GM12878 (cell line): ENCODE data around the gene TRERF1. TPM values are rescaled to one million over a fixed set of nuclear protein-coding genes. Genes with fewer than 3 reads are reported as not detected.

ENCODE experiments used
- ATAC-seq: fragments of 200-7000 bp; cut with Tn5 transposase; 3 replicates; pipeline ENCODE4 v1.9.1; 2020; ENCODE audit warnings: mild to moderate bottlenecking, moderate library complexity
- BruUV-seq: library from RNA; stranded (reverse); fragments of 400-500 nt; replicated peaks from 2 replicates; lab custom pipeline; 2021; lab: Mats Ljungman, UMichigan
- CTCF ChIA-PET: fragments of 300-600 bp; sonication (Branson Sonifier 250); formaldehyde crosslinking; extraction: SDS; loops from one replicate; lab custom pipeline; 2021; ENCODE audit warnings: inconsistent platforms; lab: Yijun Ruan, JAX
- POLR2A ChIA-PET: fragments of 350-600 bp; formaldehyde crosslinking; extraction: SDS; loops from one replicate; lab custom pipeline; 2021; ENCODE audit warnings: inconsistent platforms; lab: Charles Lee
- RAD21 ChIA-PET: fragments of 300-600 bp; sonication (Branson Sonifier 250); formaldehyde crosslinking; loops from one replicate; lab custom pipeline; 2023; ENCODE audit warnings: antibody characterized with exemption; ENCODE audit not compliant: unreplicated experiment; lab: Charles Lee
- SMC1A ChIA-PET: fragments of 300-600 bp; sonication (Branson Sonifier 250); formaldehyde crosslinking; loops from one replicate; lab custom pipeline; 2023; ENCODE audit not compliant: unreplicated experiment, uncharacterized antibody; lab: Charles Lee
- DNase-seq: peaks from one replicate; pipeline ENCODE4 v3.0.0-alpha.2; 2011; ENCODE audit warnings: low read depth, low spot score
- FAIRE-seq: peaks from 3 replicates; lab custom pipeline; 2011; peaks lifted over from hg19 to GRCh38; lab: Jason Lieb, UNC
- H2AFZ ChIP-seq: 2 replicates; pipeline ENCODE4 v1.6.0; 2011; ENCODE audit warnings: low read depth, low read length, control low read depth; ENCODE audit not compliant: control insufficient read depth
- H3K27ac ChIP-seq: 2 replicates; pipeline ENCODE4 v1.5.1; 2011; ENCODE audit warnings: control low read depth; ENCODE audit not compliant: control insufficient read depth, insufficient read depth
- H3K27me3 ChIP-seq, 2 experiments: replicated peaks in 1 of 2; 2 replicates each; pipeline versions ENCODE4 v1.6.0 to v1.6.1; 2011; ENCODE audit warnings: low read length in 1 of 2; ENCODE audit not compliant: control insufficient read depth in 2 of 2, insufficient read depth in 2 of 2
- H3K36me3 ChIP-seq, 2 experiments: 2 replicates each; pipeline ENCODE4 v1.5.1; 2011; ENCODE audit warnings: low read length in 1 of 2; ENCODE audit not compliant: control insufficient read depth in 2 of 2, insufficient read depth in 2 of 2
- H3K4me1 ChIP-seq: 2 replicates; pipeline ENCODE4 v1.6.1; 2011; ENCODE audit warnings: mild to moderate bottlenecking, low read length, moderate library complexity, mixed read lengths; ENCODE audit not compliant: control insufficient read depth, insufficient read depth
- H3K4me2 ChIP-seq: 2 replicates; pipeline ENCODE4 v1.6.0; 2011; ENCODE audit warnings: control low read depth; ENCODE audit not compliant: control insufficient read depth, insufficient read depth
- H3K4me3 ChIP-seq: fragments of 200-600 bp; sonication (generic); 2 replicates; pipeline ENCODE4 v1.5.1; 2016
- H3K79me2 ChIP-seq: 2 replicates; pipeline ENCODE4 v1.6.0; 2011; ENCODE audit warnings: low read length; ENCODE audit not compliant: control insufficient read depth, insufficient read depth
- H3K9ac ChIP-seq: 2 replicates; pipeline ENCODE4 v1.8.0; 2011; ENCODE audit warnings: low read length, control low read depth, mixed read lengths; ENCODE audit not compliant: control insufficient read depth, insufficient read depth
- H3K9me3 ChIP-seq: replicated peaks from 3 replicates; pipeline ENCODE4 v1.5.1; 2011; ENCODE audit warnings: mild to moderate bottlenecking, low read length; ENCODE audit not compliant: control insufficient read depth, insufficient read depth
- H4K20me1 ChIP-seq: 2 replicates; pipeline ENCODE4 v1.6.0; 2011; ENCODE audit not compliant: control insufficient read depth, insufficient read depth
- RB1 ChIP-seq: fragments of 450-650 bp; formaldehyde crosslinking; IDR thresholded peaks from 2 replicates; pipeline ENCODE4 v1.6.1; 2017; ENCODE audit warnings: mild to moderate bottlenecking, borderline replicate concordance
- RUNX3 ChIP-seq: IDR thresholded peaks from 2 replicates; pipeline ENCODE4 v1.6.1; 2012; ENCODE audit warnings: low read length, inconsistent platforms
- SMAD1 ChIP-seq: fragments of 450-650 bp; IDR thresholded peaks from 2 replicates; pipeline ENCODE4 v1.6.1; 2018; ENCODE audit warnings: mild to moderate bottlenecking, low read depth; ENCODE audit not compliant: partially characterized antibody
- TARDBP ChIP-seq: IDR thresholded peaks from 2 replicates; pipeline ENCODE4 v1.6.1; 2016; ENCODE audit warnings: borderline replicate concordance
- WGBS: methylation state at CpG from one replicate; pipeline ENCODE4 v1.1.6; 2016; ENCODE audit warnings: low lambda C conversion rate; ENCODE audit not compliant: insufficient replicate concordance, insufficient coverage; ENCODE audit errors: missing lambda C conversion rate; 5-methylcytosine and 5-hydroxymethylcytosine counted together
- in situ Hi-C: fragments of 300-500 bp; cut with MboI; formaldehyde crosslinking; loops from 9 replicates; pipeline ENCODE4 v1.14.3; 2018; ENCODE audit warnings: mixed read lengths
- intact Hi-C: fragments of 100-400 bp; cut with micrococcal nuclease; formaldehyde crosslinking; loops from one replicate; pipeline ENCODE4 v1.14.2; 2022; ENCODE audit not compliant: unreplicated experiment
- polyA plus RNA-seq, 11 experiments: library from polyadenylated mRNA; depleted of rRNA in 4 of 11; unstranded in 6 of 11; stranded (reverse) in 5 of 11; fragments of >200 nt; fragmentation: Nextera tagmentation in 4 of 11; fragmentation: Illumina TruSeq in 1 of 11; extraction: Ambion mirVana in 4 of 11; extraction: Trizol in 1 of 11; gene quantifications; 1 replicate in 1 of 11; 2 replicates in 10 of 11; pipeline versions ENCODE4 v1.2.1 to v1.2.3, GENCODE V29; 2011 to 2016; ENCODE audit warnings: inconsistent platforms in 2 of 11, missing spikeins in 2 of 11, low read depth in 1 of 11
- total RNA-seq, 4 experiments: library from RNA; depleted of rRNA in 3 of 4; stranded (reverse); fragments of >200 nt in 3 of 4; fragmentation: Illumina TruSeq in 1 of 4; extraction: Trizol in 1 of 4; gene quantifications; 2 replicates each; pipeline versions ENCODE4 v1.2.1 to v1.2.3, GENCODE V29; 2013 to 2021
- TF ChIP-seq, protein P1 (sequence below): IDR thresholded peaks from 2 replicates; pipeline ENCODE4 v1.6.1; 2011; ENCODE audit warnings: borderline replicate concordance, low read depth, mild to moderate bottlenecking, moderate library complexity, low read length; ENCODE audit not compliant: insufficient read depth, poor library complexity, severe bottlenecking
- TF ChIP-seq, protein P2 (sequence below): fragments of 450-650 bp; IDR thresholded peaks from 2 replicates; pipeline ENCODE4 v1.6.1; 2017; ENCODE audit warnings: mild to moderate bottlenecking, moderate library complexity

TRERF1 gene
- total and polyA plus RNA-seq, 10 of the 15 experiments (the other 5 are each of a cell fraction or from before 2014, with no cell fraction given) = 2.2 to 19.4 (median 7.2) TPM

GRCh38 chr6:42226161-42226611 lies 225.5 kb downstream of the TRERF1 start (continued):
- TF ChIP-seq, protein P1, sequence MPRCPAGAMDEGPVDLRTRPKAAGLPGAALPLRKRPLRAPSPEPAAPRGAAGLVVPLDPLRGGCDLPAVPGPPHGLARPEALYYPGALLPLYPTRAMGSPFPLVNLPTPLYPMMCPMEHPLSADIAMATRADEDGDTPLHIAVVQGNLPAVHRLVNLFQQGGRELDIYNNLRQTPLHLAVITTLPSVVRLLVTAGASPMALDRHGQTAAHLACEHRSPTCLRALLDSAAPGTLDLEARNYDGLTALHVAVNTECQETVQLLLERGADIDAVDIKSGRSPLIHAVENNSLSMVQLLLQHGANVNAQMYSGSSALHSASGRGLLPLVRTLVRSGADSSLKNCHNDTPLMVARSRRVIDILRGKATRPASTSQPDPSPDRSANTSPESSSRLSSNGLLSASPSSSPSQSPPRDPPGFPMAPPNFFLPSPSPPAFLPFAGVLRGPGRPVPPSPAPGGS = no peak
- no peak for TF ChIP-seq RUNX3
- TF ChIP-seq, all 136 proteins: peak for 0

DNA sequence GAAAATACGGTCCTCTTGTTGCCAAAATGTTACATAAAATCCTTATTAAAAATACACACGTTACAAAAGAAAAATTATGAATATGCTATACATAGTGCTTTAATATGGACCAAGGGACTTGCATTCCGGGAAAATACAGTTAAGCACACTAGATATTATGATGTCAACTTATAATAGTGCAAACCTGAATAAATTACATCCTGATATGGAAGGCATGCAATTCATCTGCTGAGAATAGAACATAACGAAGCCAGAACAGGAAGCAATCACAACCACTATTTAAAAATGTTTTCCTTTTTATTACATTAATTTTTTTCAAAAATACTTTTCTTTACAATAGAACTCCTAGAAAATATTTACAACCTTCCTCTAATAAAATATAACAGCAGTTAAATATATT lies 226.3 kb downstream of the TRERF1 start:
- Histone ChIP-seq H3K4me3 (no peak overlapping the region), H3K4me1 (no peaks in the 10 kb centered on the region; the same call in 1 of the 2 replicates), H3K9ac (no peak overlapping the region), H3K4me2 (no peak overlapping the region), H4K20me1 (no peaks in the 10 kb centered on the region), H3K79me2 (no peaks in the 10 kb centered on the region), H3K36me3 (no peaks in the 10 kb centered on the region), H3K9me3 (no peaks in the 10 kb centered on the region)
- 90% methylated on average over 4 of the region's 4 CpGs for whole genome bisulfite sequencing
- intact Hi-C loops = loop anchor here (2.0 kb wide), 1 partner anchor 281 kb away; no protein-coding TSS in a partner anchor
- ChIA-PET SMC1A (interaction anchor here (0.6 to 6.1 kb wide), 6 partner anchors 11 to 407 kb away, joined by 3 to 49 read pairs (median 4); no protein-coding TSS in a partner anchor), CTCF (interaction anchor here (0.6 to 5.9 kb wide), 9 partner anchors 11 to 335 kb away, joined by 3 to 57 read pairs (median 4); no protein-coding TSS in a partner anchor), RAD21 (interaction anchor here (0.6 to 3.0 kb wide), 11 partner anchors 11 to 339 kb away, joined by 3 to 18 read pairs (median 4); partner anchors contain the start of gene UBR2), POLR2A (interaction anchor here (0.6 to 3.0 kb wide), 4 partner anchors 11 to 317 kb away, joined by 3 to 14 read pairs (median 4); no protein-coding TSS in a partner anchor)
- no TSS peak for BruUV-seq
- FAIRE-seq (no peak), DNase-seq (no peak), ATAC-seq (no peak)
- TF ChIP-seq, protein P2, sequence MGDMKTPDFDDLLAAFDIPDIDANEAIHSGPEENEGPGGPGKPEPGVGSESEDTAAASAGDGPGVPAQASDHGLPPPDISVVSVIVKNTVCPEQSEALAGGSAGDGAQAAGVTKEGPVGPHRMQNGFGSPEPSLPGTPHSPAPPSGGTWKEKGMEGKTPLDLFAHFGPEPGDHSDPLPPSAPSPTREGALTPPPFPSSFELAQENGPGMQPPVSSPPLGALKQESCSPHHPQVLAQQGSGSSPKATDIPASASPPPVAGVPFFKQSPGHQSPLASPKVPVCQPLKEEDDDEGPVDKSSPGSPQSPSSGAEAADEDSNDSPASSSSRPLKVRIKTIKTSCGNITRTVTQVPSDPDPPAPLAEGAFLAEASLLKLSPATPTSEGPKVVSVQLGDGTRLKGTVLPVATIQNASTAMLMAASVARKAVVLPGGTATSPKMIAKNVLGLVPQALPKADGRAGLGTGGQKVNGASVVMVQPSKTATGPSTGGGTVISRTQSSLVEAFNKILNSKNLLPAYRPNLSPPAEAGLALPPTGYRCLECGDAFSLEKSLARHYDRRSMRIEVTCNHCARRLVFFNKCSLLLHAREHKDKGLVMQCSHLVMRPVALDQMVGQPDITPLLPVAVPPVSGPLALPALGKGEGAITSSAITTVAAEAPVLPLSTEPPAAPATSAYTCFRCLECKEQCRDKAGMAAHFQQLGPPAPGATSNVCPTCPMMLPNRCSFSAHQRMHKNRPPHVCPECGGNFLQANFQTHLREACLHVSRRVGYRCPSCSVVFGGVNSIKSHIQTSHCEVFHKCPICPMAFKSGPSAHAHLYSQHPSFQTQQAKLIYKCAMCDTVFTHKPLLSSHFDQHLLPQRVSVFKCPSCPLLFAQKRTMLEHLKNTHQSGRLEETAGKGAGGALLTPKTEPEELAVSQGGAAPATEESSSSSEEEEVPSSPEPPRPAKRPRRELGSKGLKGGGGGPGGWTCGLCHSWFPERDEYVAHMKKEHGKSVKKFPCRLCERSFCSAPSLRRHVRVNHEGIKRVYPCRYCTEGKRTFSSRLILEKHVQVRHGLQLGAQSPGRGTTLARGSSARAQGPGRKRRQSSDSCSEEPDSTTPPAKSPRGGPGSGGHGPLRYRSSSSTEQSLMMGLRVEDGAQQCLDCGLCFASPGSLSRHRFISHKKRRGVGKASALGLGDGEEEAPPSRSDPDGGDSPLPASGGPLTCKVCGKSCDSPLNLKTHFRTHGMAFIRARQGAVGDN = no peak
- TF ChIP-seq SMAD1 (no peak), RB1 (no peak), TARDBP (no peak)
- TF ChIP-seq, all 136 proteins: peak for 0
- Histone ChIP-seq H3K27ac (no peak overlapping the region), H3K27me3 (no peaks in the 10 kb centered on the region), H2AFZ (no peak overlapping the region)
- in situ Hi-C loops = no loop called here
